ENCODE measurements around the gene PWWP2A.

DNA sequence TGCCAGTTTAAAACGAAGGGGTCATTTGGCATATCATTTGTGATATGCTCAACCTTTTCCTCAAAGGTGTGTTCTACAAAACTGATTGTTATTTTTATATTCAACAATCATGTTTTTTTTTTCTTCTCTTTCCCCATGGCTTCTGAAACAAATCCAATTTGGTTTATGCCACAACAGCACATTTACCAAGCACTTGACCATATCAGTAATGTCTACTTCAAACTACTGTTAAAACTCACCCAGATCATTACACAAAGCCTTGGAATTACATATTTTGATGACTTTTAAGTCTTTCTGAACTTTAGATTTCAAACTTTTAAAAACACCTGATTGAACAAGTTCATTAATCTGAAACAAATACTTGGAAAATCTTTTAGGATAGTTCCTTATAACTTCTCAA, 29.2 kb downstream of the PWWP2A start:
- TF ChIP-seq, protein P1, sequence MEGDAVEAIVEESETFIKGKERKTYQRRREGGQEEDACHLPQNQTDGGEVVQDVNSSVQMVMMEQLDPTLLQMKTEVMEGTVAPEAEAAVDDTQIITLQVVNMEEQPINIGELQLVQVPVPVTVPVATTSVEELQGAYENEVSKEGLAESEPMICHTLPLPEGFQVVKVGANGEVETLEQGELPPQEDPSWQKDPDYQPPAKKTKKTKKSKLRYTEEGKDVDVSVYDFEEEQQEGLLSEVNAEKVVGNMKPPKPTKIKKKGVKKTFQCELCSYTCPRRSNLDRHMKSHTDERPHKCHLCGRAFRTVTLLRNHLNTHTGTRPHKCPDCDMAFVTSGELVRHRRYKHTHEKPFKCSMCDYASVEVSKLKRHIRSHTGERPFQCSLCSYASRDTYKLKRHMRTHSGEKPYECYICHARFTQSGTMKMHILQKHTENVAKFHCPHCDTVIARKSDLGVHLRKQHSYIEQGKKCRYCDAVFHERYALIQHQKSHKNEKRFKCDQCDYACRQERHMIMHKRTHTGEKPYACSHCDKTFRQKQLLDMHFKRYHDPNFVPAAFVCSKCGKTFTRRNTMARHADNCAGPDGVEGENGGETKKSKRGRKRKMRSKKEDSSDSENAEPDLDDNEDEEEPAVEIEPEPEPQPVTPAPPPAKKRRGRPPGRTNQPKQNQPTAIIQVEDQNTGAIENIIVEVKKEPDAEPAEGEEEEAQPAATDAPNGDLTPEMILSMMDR (conservative IDR thresholded peaks at IDR 0.05 in 1 of 2, IDR thresholded peaks at IDR 0.05 in 1 of 2; ENCODE audit: extremely low read depth in 1 of 2, insufficient read depth in 1 of 2, low read depth in 1 of 2, low read length in 2 of 2): no peak
- TF ChIP-seq EZH2 (IDR thresholded peaks at IDR 0.05; ENCODE audit: borderline replicate concordance, low read length): no peak

Measured in mammary epithelial cell (primary cell).